ENCODE measurements around the gene MUC5AC.

Gene MUC5AC

GRCh38 chr11:1127664-1128162 is 30.0 kb upstream of the MUC5AC start:
- H3K9ac ChIP-seq (ENCODE audit: insufficient read length), result no peak overlapping the region
- no peak for TF ChIP-seq EZH2 (IDR thresholded peaks at IDR 0.05)
- no peak for TF ChIP-seq FOXP2 (optimal IDR thresholded peaks at IDR 0.05; ENCODE audit: control extremely low read depth, extremely low read length, insufficient read depth)
- no peak for TF ChIP-seq POLR2AphosphoS5 (IDR thresholded peaks at IDR 0.05; ENCODE audit: borderline replicate concordance, low read depth, low read length)
- H3K9me3 ChIP-seq (ENCODE audit: low read depth, low read length), result no peaks in the 10 kb centered on the region

GRCh38 chr11:1128311-1129142 is 29.2 kb upstream of the MUC5AC start:
- TF ChIP-seq EZH2 (IDR thresholded peaks at IDR 0.05), result no peak
- TF ChIP-seq FOXP2 (optimal IDR thresholded peaks at IDR 0.05; ENCODE audit: control extremely low read depth, extremely low read length, insufficient read depth), result no peak
- no peak for TF ChIP-seq POLR2AphosphoS5 (IDR thresholded peaks at IDR 0.05; ENCODE audit: borderline replicate concordance, low read depth, low read length)
- Histone ChIP-seq H3K9ac (ENCODE audit: insufficient read length) (no peak overlapping the region), H3K27ac (no peak overlapping the region), H3K9me3 (ENCODE audit: low read depth, low read length) (no peaks in the 10 kb centered on the region), H3K4me3 (no peak overlapping the region), H3K36me3 (ENCODE audit: insufficient read depth, low read length) (no peaks in the 10 kb centered on the region)
- DNase-seq (ENCODE audit: low read depth, low spot score), result no peak

More at GRCh38 chr11:1127664-1128162, 30.0 kb upstream of the MUC5AC start:
- no peak overlapping the region for H3K27ac ChIP-seq
- DNase-seq (ENCODE audit: low read depth, low spot score), result no peak
- H3K36me3 ChIP-seq (ENCODE audit: insufficient read depth, low read length), result no peaks in the 10 kb centered on the region
- H3K4me3 ChIP-seq, result no peak overlapping the region

- no peaks in the 10 kb centered on the region for H3K9me3 ChIP-seq (ENCODE audit: low read depth, low read length)
- no peak overlapping the region for H3K27ac ChIP-seq
- H3K9ac ChIP-seq (ENCODE audit: insufficient read length), result no peak overlapping the region
- no peak overlapping the region for H3K4me3 ChIP-seq
- H3K36me3 ChIP-seq (ENCODE audit: insufficient read depth, low read length), result no peaks in the 10 kb centered on the region
- TF ChIP-seq FOXP2 (optimal IDR thresholded peaks at IDR 0.05; ENCODE audit: control extremely low read depth, extremely low read length, insufficient read depth) (no peak), EZH2 (IDR thresholded peaks at IDR 0.05) (no peak), POLR2AphosphoS5 (IDR thresholded peaks at IDR 0.05; ENCODE audit: borderline replicate concordance, low read depth, low read length) (no peak)
- no peak for DNase-seq (ENCODE audit: low read depth, low spot score)
These were observed 28.6 kb upstream of the MUC5AC start for GRCh38 chr11:1129143-1129610.

GRCh38 chr11:1129611-1130160 is 28.1 kb upstream of the MUC5AC start:
- no peak for DNase-seq (ENCODE audit: low read depth, low spot score)
- TF ChIP-seq FOXP2 (optimal IDR thresholded peaks at IDR 0.05; ENCODE audit: control extremely low read depth, extremely low read length, insufficient read depth) (no peak), EZH2 (IDR thresholded peaks at IDR 0.05) (no peak), POLR2AphosphoS5 (IDR thresholded peaks at IDR 0.05; ENCODE audit: borderline replicate concordance, low read depth, low read length) (no peak)
- no peaks in the 10 kb centered on the region for H3K9me3 ChIP-seq (ENCODE audit: low read depth, low read length)
- H3K9ac ChIP-seq (ENCODE audit: insufficient read length), result no peak overlapping the region
- H3K4me3 ChIP-seq, result no peak overlapping the region
- H3K36me3 ChIP-seq (ENCODE audit: insufficient read depth, low read length), result no peaks in the 10 kb centered on the region
- H3K27ac ChIP-seq, result no peak overlapping the region

GRCh38 chr11:1130276-1131032 is 27.3 kb upstream of the MUC5AC start:
- Histone ChIP-seq H3K4me3 (no peak overlapping the region), H3K27ac (no peak overlapping the region), H3K9me3 (ENCODE audit: low read depth, low read length) (no peaks in the 10 kb centered on the region), H3K36me3 (ENCODE audit: insufficient read depth, low read length) (no peaks in the 10 kb centered on the region), H3K9ac (ENCODE audit: insufficient read length) (no peak overlapping the region)
- DNase-seq (ENCODE audit: low read depth, low spot score), result no peak
- TF ChIP-seq EZH2 (IDR thresholded peaks at IDR 0.05) (no peak), POLR2AphosphoS5 (IDR thresholded peaks at IDR 0.05; ENCODE audit: borderline replicate concordance, low read depth, low read length) (no peak)

- Histone ChIP-seq H3K9me3 (ENCODE audit: low read depth, low read length) (no peaks in the 10 kb centered on the region), H3K4me3 (no peak overlapping the region), H3K27ac (no peak overlapping the region), H3K36me3 (ENCODE audit: insufficient read depth, low read length) (no peaks in the 10 kb centered on the region), H3K9ac (ENCODE audit: insufficient read length) (no peak overlapping the region)
- TF ChIP-seq POLR2AphosphoS5 (IDR thresholded peaks at IDR 0.05; ENCODE audit: borderline replicate concordance, low read depth, low read length) (no peak), EZH2 (IDR thresholded peaks at IDR 0.05) (no peak), FOXP2 (optimal IDR thresholded peaks at IDR 0.05; ENCODE audit: control extremely low read depth, extremely low read length, insufficient read depth) (no peak)
- no peak for DNase-seq (ENCODE audit: low read depth, low spot score)
These were observed 26.5 kb upstream of the MUC5AC start for GRCh38 chr11:1131033-1131911.

GRCh38 chr11:1134848-1135445 is 22.8 kb upstream of the MUC5AC start:
- no peak overlapping the region for H3K27ac ChIP-seq
- no peak overlapping the region for H3K9ac ChIP-seq (ENCODE audit: insufficient read length)
- DNase-seq (ENCODE audit: low read depth, low spot score), result no peak
- H3K4me3 ChIP-seq, result no peak overlapping the region
- TF ChIP-seq FOXP2 (optimal IDR thresholded peaks at IDR 0.05; ENCODE audit: control extremely low read depth, extremely low read length, insufficient read depth) (no peak), POLR2AphosphoS5 (IDR thresholded peaks at IDR 0.05; ENCODE audit: borderline replicate concordance, low read depth, low read length) (no peak), EZH2 (IDR thresholded peaks at IDR 0.05) (no peak)
- no peaks in the 10 kb centered on the region for H3K9me3 ChIP-seq (ENCODE audit: low read depth, low read length)
- H3K36me3 ChIP-seq (ENCODE audit: insufficient read depth, low read length), result no peaks in the 10 kb centered on the region

All from SK-N-MC (cell line).